ENCODE results near the gene TACC2. TPM values are rescaled to one million over a fixed set of nuclear protein-coding genes. Genes with fewer than 3 reads are reported as not detected.
A peak's percentile ranks its signal among the peaks of the same experiment; 100 is the strongest.

TACC2 gene
- total and polyA plus RNA-seq, 4 donors: 43.3 to 309 (median 127) TPM

DNA sequence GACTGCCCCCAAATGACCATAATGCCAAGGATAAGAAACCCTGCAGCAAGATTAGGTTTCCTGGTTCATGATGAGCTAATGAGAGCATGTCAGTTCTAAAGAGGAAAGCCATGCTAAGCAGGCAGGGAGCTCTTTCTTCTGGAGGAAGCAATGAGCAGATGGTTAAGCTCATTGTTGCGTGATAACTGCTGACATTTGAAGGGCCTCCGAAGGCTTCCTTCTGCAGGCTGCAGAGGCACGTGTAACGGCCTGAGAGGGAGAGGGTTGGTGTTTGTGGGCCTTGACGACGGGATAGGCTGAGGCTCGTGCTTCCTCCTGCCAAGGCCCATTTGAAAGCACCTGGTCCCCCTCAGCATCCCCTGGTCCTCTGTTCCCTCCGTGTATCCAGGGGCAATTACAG lies 218.6 kb downstream of the TACC2 start:
- peak; percentile 84 to 96 (median 93) for DNase-seq
- peaks cover 0 to 9% (median 0%) of the 10 kb centered on the region in 5 donors for H3K4me1 ChIP-seq (ENCODE audit: control insufficient read depth in 5 of 5, insufficient read depth in 5 of 5, low read length in 5 of 5)
- peaks cover 0 to 18% (median 7%) of the 10 kb centered on the region in 4 donors for H3K36me3 ChIP-seq (ENCODE audit: control insufficient read depth in 4 of 4, insufficient read depth in 4 of 4, low read length in 4 of 4)
- no peak for ATAC-seq (ENCODE audit: insufficient read depth, low FRiP score)
- H3K9ac ChIP-seq (ENCODE audit: insufficient read depth in 1 of 2, low read length in 2 of 2): no peak overlapping the region
- 34 to 55% methylated on average over 8 of the region's 8 CpGs for WGBS, 2 donors
- no peaks in the 10 kb centered on the region for H3K9me3 ChIP-seq (ENCODE audit: control insufficient read depth in 4 of 4, insufficient read depth in 3 of 4, low read length in 3 of 4)
- no peaks in the 10 kb centered on the region for H3K27me3 ChIP-seq (ENCODE audit: control insufficient read depth in 3 of 3, insufficient read depth in 3 of 3, low read length in 2 of 3)
- no peak overlapping the region for H3K27ac ChIP-seq (ENCODE audit: low read depth in 1 of 2, low read length in 1 of 2)
- H3K4me3 ChIP-seq: no peak overlapping the region
- TF ChIP-seq, protein P1, sequence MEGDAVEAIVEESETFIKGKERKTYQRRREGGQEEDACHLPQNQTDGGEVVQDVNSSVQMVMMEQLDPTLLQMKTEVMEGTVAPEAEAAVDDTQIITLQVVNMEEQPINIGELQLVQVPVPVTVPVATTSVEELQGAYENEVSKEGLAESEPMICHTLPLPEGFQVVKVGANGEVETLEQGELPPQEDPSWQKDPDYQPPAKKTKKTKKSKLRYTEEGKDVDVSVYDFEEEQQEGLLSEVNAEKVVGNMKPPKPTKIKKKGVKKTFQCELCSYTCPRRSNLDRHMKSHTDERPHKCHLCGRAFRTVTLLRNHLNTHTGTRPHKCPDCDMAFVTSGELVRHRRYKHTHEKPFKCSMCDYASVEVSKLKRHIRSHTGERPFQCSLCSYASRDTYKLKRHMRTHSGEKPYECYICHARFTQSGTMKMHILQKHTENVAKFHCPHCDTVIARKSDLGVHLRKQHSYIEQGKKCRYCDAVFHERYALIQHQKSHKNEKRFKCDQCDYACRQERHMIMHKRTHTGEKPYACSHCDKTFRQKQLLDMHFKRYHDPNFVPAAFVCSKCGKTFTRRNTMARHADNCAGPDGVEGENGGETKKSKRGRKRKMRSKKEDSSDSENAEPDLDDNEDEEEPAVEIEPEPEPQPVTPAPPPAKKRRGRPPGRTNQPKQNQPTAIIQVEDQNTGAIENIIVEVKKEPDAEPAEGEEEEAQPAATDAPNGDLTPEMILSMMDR (IDR thresholded peaks at IDR 0.05; ENCODE audit: control extremely low read depth, extremely low read depth): no peak

DNA sequence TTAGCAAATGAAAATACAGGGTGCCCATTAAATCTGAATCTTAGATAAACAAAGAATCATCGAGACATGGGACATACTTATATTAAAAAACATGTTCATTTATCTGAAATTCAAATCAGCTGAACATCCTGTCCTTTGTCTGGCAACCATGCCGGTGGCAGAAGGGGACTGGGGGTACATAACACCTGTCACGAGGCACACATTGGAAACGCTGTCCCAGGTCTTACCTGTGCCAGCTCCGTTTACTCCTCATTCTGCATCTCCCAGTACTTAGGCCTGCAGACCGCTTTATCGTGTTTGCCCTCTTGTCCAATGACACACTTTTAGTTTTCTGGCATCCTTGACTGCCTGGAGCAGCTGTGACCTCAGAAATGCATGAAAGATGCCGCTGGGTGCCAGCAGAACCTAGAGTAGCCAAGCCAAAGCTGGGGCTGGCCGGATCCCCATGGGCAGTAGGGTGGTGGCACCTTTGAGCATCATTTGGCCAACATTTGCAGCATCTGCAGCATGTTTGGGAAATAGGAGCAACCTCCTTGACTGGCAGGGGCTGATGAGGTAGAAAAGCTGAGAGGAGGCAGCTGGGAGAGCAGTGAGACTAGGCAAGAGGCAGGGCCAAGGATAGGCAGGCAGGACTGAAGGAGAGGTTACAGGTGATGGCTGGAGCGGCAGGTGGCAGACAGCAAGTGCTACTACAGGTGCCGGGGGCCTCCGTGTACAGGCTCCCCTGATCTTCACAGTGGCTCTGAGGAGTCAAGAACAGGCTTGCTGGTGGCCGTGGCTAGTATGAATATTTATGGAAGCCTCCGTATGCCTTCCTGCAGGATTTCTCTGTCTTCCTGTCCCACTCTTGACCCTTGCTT lies 219.8 kb downstream of the TACC2 start:
- no peaks in the 10 kb centered on the region for H3K27me3 ChIP-seq (ENCODE audit: control insufficient read depth in 3 of 3, insufficient read depth in 3 of 3, low read length in 2 of 3)
- peaks cover 0 to 18% (median 7%) of the 10 kb centered on the region in 4 donors for H3K36me3 ChIP-seq (ENCODE audit: control insufficient read depth in 4 of 4, insufficient read depth in 4 of 4, low read length in 4 of 4)
- ATAC-seq (ENCODE audit: insufficient read depth, low FRiP score): no peak
- H3K4me3 ChIP-seq: no peak overlapping the region
- no peak overlapping the region for H3K9ac ChIP-seq (ENCODE audit: insufficient read depth in 1 of 2, low read length in 2 of 2)
- peaks cover 0 to 15% (median 0%) of the 10 kb centered on the region in 5 donors for H3K4me1 ChIP-seq (ENCODE audit: control insufficient read depth in 5 of 5, insufficient read depth in 5 of 5, low read length in 5 of 5)
- no peaks in the 10 kb centered on the region for H3K9me3 ChIP-seq (ENCODE audit: control insufficient read depth in 4 of 4, insufficient read depth in 3 of 4, low read length in 3 of 4)
- no peak for DNase-seq
- TF ChIP-seq, protein P1 (IDR thresholded peaks at IDR 0.05; ENCODE audit: control extremely low read depth, extremely low read depth): no peak
- no peak overlapping the region for H3K27ac ChIP-seq (ENCODE audit: low read depth in 1 of 2, low read length in 1 of 2)
- WGBS, 2 donors: 83 to 84% methylated on average over 14 of the region's 14 CpGs

DNA sequence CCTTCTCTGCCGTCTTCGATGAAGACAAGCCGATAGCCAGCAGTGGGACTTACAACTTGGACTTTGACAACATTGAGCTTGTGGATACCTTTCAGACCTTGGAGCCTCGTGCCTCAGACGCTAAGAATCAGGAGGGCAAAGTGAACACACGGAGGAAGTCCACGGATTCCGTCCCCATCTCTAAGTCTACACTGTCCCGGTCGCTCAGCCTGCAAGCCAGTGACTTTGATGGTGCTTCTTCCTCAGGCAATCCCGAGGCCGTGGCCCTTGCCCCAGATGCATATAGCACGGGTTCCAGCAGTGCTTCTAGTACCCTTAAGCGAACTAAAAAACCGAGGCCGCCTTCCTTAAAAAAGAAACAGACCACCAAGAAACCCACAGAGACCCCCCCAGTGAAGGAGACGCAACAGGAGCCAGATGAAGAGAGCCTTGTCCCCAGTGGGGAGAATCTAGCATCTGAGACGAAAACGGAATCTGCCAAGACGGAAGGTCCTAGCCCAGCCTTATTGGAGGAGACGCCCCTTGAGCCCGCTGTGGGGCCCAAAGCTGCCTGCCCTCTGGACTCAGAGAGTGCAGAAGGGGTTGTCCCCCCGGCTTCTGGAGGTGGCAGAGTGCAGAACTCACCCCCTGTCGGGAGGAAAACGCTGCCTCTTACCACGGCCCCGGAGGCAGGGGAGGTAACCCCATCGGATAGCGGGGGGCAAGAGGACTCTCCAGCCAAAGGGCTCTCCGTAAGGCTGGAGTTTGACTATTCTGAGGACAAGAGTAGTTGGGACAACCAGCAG lies 221.7 kb downstream of the TACC2 start:
- ATAC-seq (ENCODE audit: insufficient read depth, low FRiP score): no peak
- 95 to 96% methylated on average over 30 of the region's 30 CpGs for WGBS, 2 donors
- Histone ChIP-seq H3K27me3 (ENCODE audit: control insufficient read depth in 3 of 3, insufficient read depth in 3 of 3, low read length in 2 of 3) (no peaks in the 10 kb centered on the region), H3K36me3 (ENCODE audit: control insufficient read depth in 4 of 4, insufficient read depth in 4 of 4, low read length in 4 of 4) (peaks cover 0 to 18% (median 7%) of the 10 kb centered on the region in 4 donors), H3K27ac (ENCODE audit: low read depth in 1 of 2, low read length in 1 of 2) (no peak overlapping the region), H3K9ac (ENCODE audit: insufficient read depth in 1 of 2, low read length in 2 of 2) (no peak overlapping the region), H3K4me1 (ENCODE audit: control insufficient read depth in 5 of 5, insufficient read depth in 5 of 5, low read length in 5 of 5) (peaks cover 0 to 16% (median 0%) of the 10 kb centered on the region in 5 donors), H3K4me3 (no peak overlapping the region), H3K9me3 (ENCODE audit: control insufficient read depth in 4 of 4, insufficient read depth in 3 of 4, low read length in 3 of 4) (no peaks in the 10 kb centered on the region)
- TF ChIP-seq, protein P1 (IDR thresholded peaks at IDR 0.05; ENCODE audit: control extremely low read depth, extremely low read depth): no peak
- no peak for DNase-seq

Measured in lung (tissue), 12 donors.